ENCODE data around the gene PTPRG. TPM values are rescaled to one million over a fixed set of nuclear protein-coding genes. Genes with fewer than 3 reads are reported as not detected.

The PTPRG gene
- total and polyA plus RNA-seq, 2 donors (not counting 3 experiments of a cell fraction or from before 2014, with no cell fraction given): 8.9 to 39.1 TPM

GRCh38 chr3:62168356-62168755, 607.0 kb downstream of the PTPRG start:
- Histone ChIP-seq H3K9me3 (replicated peaks; ENCODE audit: control insufficient read depth, insufficient read depth, low read length) (no peaks in the 10 kb centered on the region), H3K9ac (replicated peaks; ENCODE audit: extremely low read depth, insufficient read depth, low read length) (no peak overlapping the region), H2AFZ (ENCODE audit: low read depth, low read length) (no peak overlapping the region), H4K20me1 (replicated peaks; ENCODE audit: control insufficient read depth, extremely low read depth, insufficient read depth, low read length) (no peaks in the 10 kb centered on the region), H3K4me2 (ENCODE audit: insufficient read depth, low read length) (no peak overlapping the region), H3K79me2 (ENCODE audit: control insufficient read depth, insufficient read depth, low read length) (no peaks in the 10 kb centered on the region), H3K4me1 (ENCODE audit: control insufficient read depth, extremely low read depth, insufficient read depth, low read length) (peaks cover 21% of the 10 kb centered on the region), H3K4me3 (replicated peaks in 1 of 3; ENCODE audit: insufficient read depth in 1 of 3, low read depth in 1 of 3, low read length in 3 of 3) (no peak overlapping the region), H3K27ac (ENCODE audit: insufficient read depth, low read depth, low read length) (no peak overlapping the region), H3K9me1 (replicated peaks; ENCODE audit: control insufficient read depth, extremely low read depth, insufficient read depth, low read length) (no peaks in the 10 kb centered on the region), H3K27me3 (ENCODE audit: control insufficient read depth in 2 of 2, insufficient read depth in 2 of 2, low read length in 2 of 2) (no peaks in the 10 kb centered on the region), H3K36me3 (ENCODE audit: control insufficient read depth in 2 of 2, extremely low read depth in 1 of 2, insufficient read depth in 2 of 2, low read length in 2 of 2) (no peaks in the 10 kb centered on the region)
- ChIA-PET POLR2A (no interaction called here), CTCF (interaction anchor here (0.9 to 2.7 kb wide), 3 partner anchors 12 to 310 kb away, joined by 3 to 5 read pairs (median 3); no protein-coding TSS in a partner anchor)
- no peak for FAIRE-seq
- DNase-seq (ENCODE audit: low read depth, low spot score): no peak
- TF ChIP-seq FOS (IDR thresholded peaks at IDR 0.05; ENCODE audit: borderline replicate concordance, insufficient read depth, low read length) (no peak), MAX (IDR thresholded peaks at IDR 0.05; ENCODE audit: insufficient read depth, insufficient read length) (no peak), EZH2 (IDR thresholded peaks at IDR 0.05; ENCODE audit: borderline replicate concordance, low read depth, low read length, severe bottlenecking) (no peak), GATA2 (IDR thresholded peaks at IDR 0.05; ENCODE audit: insufficient read depth, insufficient read length, low read depth, low read length) (no peak), JUN (IDR thresholded peaks at IDR 0.05; ENCODE audit: borderline replicate concordance, insufficient read depth, insufficient read length, low read depth) (no peak), CTCF (IDR thresholded peaks at IDR 0.05; ENCODE audit: extremely low read depth in 1 of 2, insufficient read depth in 1 of 2, low read depth in 1 of 2, low read length in 2 of 2) (no peak), POLR2AphosphoS5 (IDR thresholded peaks at IDR 0.05; ENCODE audit: insufficient read depth, low read depth, low read length) (no peak), MYC (IDR thresholded peaks at IDR 0.05; ENCODE audit: low read depth, low read length) (no peak), POLR2A (IDR thresholded peaks at IDR 0.05; ENCODE audit: low read depth, low read length) (no peak)
- dilution Hi-C loops (cut with MboI; ENCODE audit: extremely low pct_ligation_motif_present, low sequenced_read_pairs) (no loop called here), intact Hi-C loops (cut with micrococcal nuclease) (no loop called here)
- no TSS peak for BruUV-seq (replicated peaks)
